Esophagus mucosa (tissue), 1 donor: ENCODE measurements around the gene ERP27. TPM values are rescaled to one million over a fixed set of nuclear protein-coding genes. Genes with fewer than 3 reads are reported as not detected.

Experiments
- total RNA-seq: library from RNA; stranded (reverse); gene quantifications from one replicate; pipeline ENCODE4 v1.2.4, GENCODE V29; 2023
- donor health status: DM: yes; HTN: yes; CAD: no.

The ERP27 gene
- total RNA-seq, 1 donor from 2014 or later, result 4.5 TPM

Other genes with a start within 250 kb of the ERP27 start
- gene GUCY2C, start 241.9 kb downstream of the ERP27 start, total RNA-seq, result 0.20 TPM
- 28.5 TPM for gene WBP11, start 135.1 kb downstream of the ERP27 start, total RNA-seq
- 0.76 TPM for gene C12orf60, start 134.9 kb downstream of the ERP27 start, total RNA-seq
- not detected for gene SMCO3, start 124.4 kb downstream of the ERP27 start, total RNA-seq
- 0.08 TPM for gene ART4, start 95.0 kb downstream of the ERP27 start, total RNA-seq
- 16.7 TPM for gene MGP, start 52.7 kb downstream of the ERP27 start, total RNA-seq
- 39.0 TPM for gene ARHGDIB, start 23.1 kb upstream of the ERP27 start, total RNA-seq
- not detected for gene PDE6H, start 34.5 kb upstream of the ERP27 start, total RNA-seq